Spinal cord (tissue), 10 donors: ENCODE data around the gene MRPS31. TPM values are rescaled to one million over a fixed set of nuclear protein-coding genes. Genes with fewer than 3 reads are reported as not detected.

Source experiments
- DNase-seq, 6 donors: peaks; one replicate each; pipeline versions ENCODE4 v3.0.0 to v3.0.0-alpha.2; 2013 to 2015; ENCODE audit warnings: low spot score in 6 of 6, low read depth in 4 of 6
- H3K27ac ChIP-seq: one replicate; pipeline ENCODE4 v1.5.1; 2013; ENCODE audit warnings: low read depth, low read length, control low read depth
- H3K27me3 ChIP-seq: one replicate; pipeline ENCODE4 v1.6.1; 2013; ENCODE audit warnings: low read length; ENCODE audit not compliant: control insufficient read depth, insufficient read depth
- H3K36me3 ChIP-seq: one replicate; pipeline ENCODE4 v1.6.1; 2013; ENCODE audit warnings: low read length; ENCODE audit not compliant: control insufficient read depth, insufficient read depth
- H3K4me1 ChIP-seq: one replicate; pipeline ENCODE4 v1.6.1; 2013; ENCODE audit warnings: low read length; ENCODE audit not compliant: control insufficient read depth, insufficient read depth
- H3K4me3 ChIP-seq: one replicate; pipeline ENCODE4 v1.5.1; 2013; ENCODE audit warnings: low read depth, low read length, control low read depth
- H3K9me3 ChIP-seq: one replicate; pipeline ENCODE4 v1.6.1; 2013; ENCODE audit warnings: low read length; ENCODE audit not compliant: control insufficient read depth, insufficient read depth
- WGBS: methylation state at CpG from one replicate; pipeline ENCODE4 v1.1.5; 2013; ENCODE audit warnings: missing lambda C conversion rate; ENCODE audit not compliant: insufficient coverage; 5-methylcytosine and 5-hydroxymethylcytosine counted together
- polyA plus RNA-seq, 2 donors: library from polyadenylated mRNA; unstranded; fragments of 120-200 nt; gene quantifications; one replicate each; pipeline ENCODE4 v1.2.1, GENCODE V29; 2013; ENCODE audit not compliant: insufficient read length in 2 of 2
- total RNA-seq, 2 donors: library from RNA; depleted of rRNA in 1 of 2; stranded (reverse); fragments of 120-200 nt in 1 of 2; fragments of >200 nt in 1 of 2; gene quantifications; one replicate each; pipeline versions ENCODE4 v1.2.3 to v1.2.4, GENCODE V29; 2013 to 2014
- donor health status: healthy.

Gene MRPS31
- total and polyA plus RNA-seq, 4 donors, result 24.2 to 38.3 (median 33.3) TPM

DNA sequence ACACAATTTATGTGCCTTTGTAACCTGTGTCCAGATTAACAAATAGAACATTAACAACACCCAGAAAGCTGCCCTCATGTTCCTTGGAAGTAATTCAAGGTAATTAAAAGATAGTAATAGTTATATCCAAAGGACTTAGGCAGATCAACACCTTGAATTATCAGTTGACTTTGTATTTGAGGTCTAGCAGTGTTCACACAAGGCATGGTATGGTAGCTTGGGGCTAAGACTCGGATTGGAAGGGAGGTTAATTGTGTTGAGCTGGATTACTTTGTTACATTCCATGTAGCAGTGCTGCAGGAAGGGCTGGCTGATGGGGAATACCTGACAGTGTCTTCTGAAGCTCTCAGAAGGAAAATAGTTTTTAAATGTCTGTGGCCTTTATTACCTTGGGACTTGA, 35.3 kb upstream of the MRPS31 start:
- WGBS, result 100% methylated on average over 1 of the region's 1 CpG
- H3K36me3 ChIP-seq, result peaks cover 27% of the 10 kb centered on the region

DNA sequence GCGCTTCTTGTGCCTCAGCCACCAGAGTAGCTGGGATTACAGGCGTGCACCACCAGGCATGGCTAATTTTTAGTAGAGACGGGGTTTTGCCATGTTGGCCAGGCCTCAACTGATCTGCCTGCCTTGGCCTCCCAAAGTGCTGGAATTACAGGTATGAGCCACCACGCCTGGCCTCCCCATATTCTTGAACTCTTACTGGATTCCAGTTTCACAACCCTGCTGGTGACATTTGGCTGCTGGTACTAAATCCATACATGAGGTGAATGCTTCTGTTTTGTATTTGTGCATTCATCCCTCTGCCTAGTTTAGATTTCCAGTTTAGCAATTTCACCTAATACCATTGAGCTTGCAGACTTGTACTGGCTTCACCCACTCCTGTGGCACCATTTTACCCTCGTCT, 32.3 kb upstream of the MRPS31 start:
- H3K36me3 ChIP-seq, result peaks cover 43% of the 10 kb centered on the region
- H3K4me1 ChIP-seq, result no peaks in the 10 kb centered on the region
- H3K27ac ChIP-seq, result no peak overlapping the region
- no peaks in the 10 kb centered on the region for H3K27me3 ChIP-seq
- H3K4me3 ChIP-seq, result no peak overlapping the region
- WGBS, result 93% methylated on average over 4 of the region's 5 CpGs
- no peak for DNase-seq
- H3K9me3 ChIP-seq, result no peaks in the 10 kb centered on the region

More for the DNA sequence above, 35.3 kb upstream of the MRPS31 start:
- Histone ChIP-seq H3K27ac (no peak overlapping the region), H3K4me3 (no peak overlapping the region), H3K27me3 (no peaks in the 10 kb centered on the region), H3K4me1 (no peaks in the 10 kb centered on the region), H3K9me3 (no peaks in the 10 kb centered on the region)
- DNase-seq, result no peak

GRCh38 chr13:40801255-40802217, 30.5 kb upstream of the MRPS31 start:
- DNase-seq, result no peak
- H3K4me1 ChIP-seq, result no peaks in the 10 kb centered on the region
- no CpG with 5 or more reads among the region's 6 CpGs for WGBS
- no peak overlapping the region for H3K4me3 ChIP-seq
- H3K9me3 ChIP-seq, result no peaks in the 10 kb centered on the region
- peaks cover 40% of the 10 kb centered on the region for H3K36me3 ChIP-seq
- no peak overlapping the region for H3K27ac ChIP-seq
- no peaks in the 10 kb centered on the region for H3K27me3 ChIP-seq

- H3K36me3 ChIP-seq, result peaks cover 41% of the 10 kb centered on the region
- H3K27ac ChIP-seq, result no peak overlapping the region
- no peaks in the 10 kb centered on the region for H3K27me3 ChIP-seq
- WGBS, result 86% methylated on average over 2 of the region's 5 CpGs
- no peak for DNase-seq
- H3K9me3 ChIP-seq, result no peaks in the 10 kb centered on the region
- no peak overlapping the region for H3K4me3 ChIP-seq
- no peaks in the 10 kb centered on the region for H3K4me1 ChIP-seq
These were observed 29.6 kb upstream of the MRPS31 start for GRCh38 chr13:40800559-40800958.

DNA sequence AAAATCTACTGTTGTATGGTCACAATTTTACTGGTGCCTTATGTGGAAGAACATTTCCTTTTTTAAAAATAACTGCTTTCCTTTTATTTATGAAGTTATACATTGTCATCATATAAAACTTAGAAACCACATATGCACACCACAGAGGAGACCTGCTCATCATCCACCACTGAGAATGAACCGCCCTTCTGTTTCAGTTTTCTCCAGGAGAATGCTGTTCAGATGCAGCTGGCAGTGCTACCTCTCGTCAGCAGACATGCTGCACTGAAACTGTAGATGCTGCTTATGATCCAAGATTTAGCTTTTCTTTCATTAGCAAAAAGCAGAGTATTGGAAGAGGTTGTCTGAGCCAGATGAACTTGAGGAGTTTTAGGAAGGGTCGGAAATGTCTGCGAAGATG, 28.5 kb upstream of the MRPS31 start:
- Histone ChIP-seq H3K36me3 (peaks cover 41% of the 10 kb centered on the region), H3K9me3 (no peaks in the 10 kb centered on the region), H3K27me3 (no peaks in the 10 kb centered on the region), H3K4me1 (no peaks in the 10 kb centered on the region), H3K4me3 (no peak overlapping the region), H3K27ac (no peak overlapping the region)
- 100% methylated on average over 2 of the region's 4 CpGs for WGBS
- DNase-seq, result no peak

GRCh38 chr13:40798380-40798779, 27.4 kb upstream of the MRPS31 start:
- Histone ChIP-seq H3K36me3 (peaks cover 49% of the 10 kb centered on the region), H3K4me3 (no peak overlapping the region), H3K9me3 (no peaks in the 10 kb centered on the region), H3K27me3 (no peaks in the 10 kb centered on the region), H3K4me1 (no peaks in the 10 kb centered on the region), H3K27ac (no peak overlapping the region)
- no peak for DNase-seq
- WGBS, result 98% methylated on average over 5 of the region's 9 CpGs

- Histone ChIP-seq H3K9me3 (no peaks in the 10 kb centered on the region), H3K4me3 (no peak overlapping the region), H3K27ac (no peak overlapping the region), H3K36me3 (peaks cover 47% of the 10 kb centered on the region), H3K4me1 (no peaks in the 10 kb centered on the region), H3K27me3 (no peaks in the 10 kb centered on the region)
- DNase-seq, result no peak
- WGBS, result 100% methylated on average over 1 of the region's 6 CpGs
These were observed 25.7 kb upstream of the MRPS31 start for GRCh38 chr13:40796649-40797048.

GRCh38 chr13:40794414-40795368, 23.7 kb upstream of the MRPS31 start:
- 92% methylated on average over 8 of the region's 13 CpGs for WGBS
- Histone ChIP-seq H3K27ac (no peak overlapping the region), H3K4me1 (peaks cover 11% of the 10 kb centered on the region), H3K36me3 (peaks cover 36% of the 10 kb centered on the region), H3K27me3 (no peaks in the 10 kb centered on the region), H3K4me3 (no peak overlapping the region), H3K9me3 (no peaks in the 10 kb centered on the region)
- DNase-seq, result no peak

- Histone ChIP-seq H3K27ac (no peak overlapping the region), H3K36me3 (peaks cover 23% of the 10 kb centered on the region), H3K4me3 (no peak overlapping the region), H3K4me1 (peaks cover 18% of the 10 kb centered on the region), H3K27me3 (no peaks in the 10 kb centered on the region), H3K9me3 (no peaks in the 10 kb centered on the region)
- DNase-seq, result no peak
- no CpG with 5 or more reads among the region's 3 CpGs for WGBS
These were observed 22.3 kb upstream of the MRPS31 start for GRCh38 chr13:40793339-40793738.
